Esophagus muscularis mucosa (tissue), 3 donors: ENCODE results near the gene PLCG2.

Experiments
- POLR2A ChIP-seq: fragments of 450-650 bp; IDR thresholded peaks from one replicate; pipeline ENCODE4 v1.6.1; 2017; ENCODE audit warnings: antibody characterized with exemption, moderate library complexity, mild to moderate bottlenecking, low read depth
- POLR2AphosphoS5 ChIP-seq, 2 donors: sonication (generic); formaldehyde crosslinking; IDR thresholded peaks; one replicate each; pipeline ENCODE4 v1.6.1; 2017; ENCODE audit warnings: antibody characterized with exemption in 2 of 2
- TF ChIP-seq, protein P1 (sequence below), 3 experiments: fragments of 200-600 bp in 2 of 3; fragments of 450-650 bp in 1 of 3; sonication (generic) in 2 of 3; IDR thresholded peaks; one replicate each; pipeline ENCODE4 v1.5.1; 2017 to 2019; ENCODE audit warnings: antibody characterized with exemption in 3 of 3, mild to moderate bottlenecking in 2 of 3, moderate library complexity in 1 of 3

- TF ChIP-seq, protein P1, sequence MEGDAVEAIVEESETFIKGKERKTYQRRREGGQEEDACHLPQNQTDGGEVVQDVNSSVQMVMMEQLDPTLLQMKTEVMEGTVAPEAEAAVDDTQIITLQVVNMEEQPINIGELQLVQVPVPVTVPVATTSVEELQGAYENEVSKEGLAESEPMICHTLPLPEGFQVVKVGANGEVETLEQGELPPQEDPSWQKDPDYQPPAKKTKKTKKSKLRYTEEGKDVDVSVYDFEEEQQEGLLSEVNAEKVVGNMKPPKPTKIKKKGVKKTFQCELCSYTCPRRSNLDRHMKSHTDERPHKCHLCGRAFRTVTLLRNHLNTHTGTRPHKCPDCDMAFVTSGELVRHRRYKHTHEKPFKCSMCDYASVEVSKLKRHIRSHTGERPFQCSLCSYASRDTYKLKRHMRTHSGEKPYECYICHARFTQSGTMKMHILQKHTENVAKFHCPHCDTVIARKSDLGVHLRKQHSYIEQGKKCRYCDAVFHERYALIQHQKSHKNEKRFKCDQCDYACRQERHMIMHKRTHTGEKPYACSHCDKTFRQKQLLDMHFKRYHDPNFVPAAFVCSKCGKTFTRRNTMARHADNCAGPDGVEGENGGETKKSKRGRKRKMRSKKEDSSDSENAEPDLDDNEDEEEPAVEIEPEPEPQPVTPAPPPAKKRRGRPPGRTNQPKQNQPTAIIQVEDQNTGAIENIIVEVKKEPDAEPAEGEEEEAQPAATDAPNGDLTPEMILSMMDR (IDR thresholded peaks at IDR 0.05): no peak
- TF ChIP-seq POLR2AphosphoS5 (IDR thresholded peaks at IDR 0.05): no peak
- TF ChIP-seq POLR2A: no peak
Observed at GRCh38 chr16:81848306-81848853, 69.3 kb downstream of the PLCG2 start.
